Measurements from ENCODE around the gene TBC1D9. TPM values are rescaled to one million over a fixed set of nuclear protein-coding genes. Genes with fewer than 3 reads are reported as not detected.
"Not testable (repeated sequence)": the region's sequence is repeated elsewhere in the genome, so short reads cannot be mapped to it uniquely, and the experiment has no call there.

The TBC1D9 gene
- total RNA-seq, 2 experiments from 2014 or later: 0.04 TPM; not detected in 1

DNA sequence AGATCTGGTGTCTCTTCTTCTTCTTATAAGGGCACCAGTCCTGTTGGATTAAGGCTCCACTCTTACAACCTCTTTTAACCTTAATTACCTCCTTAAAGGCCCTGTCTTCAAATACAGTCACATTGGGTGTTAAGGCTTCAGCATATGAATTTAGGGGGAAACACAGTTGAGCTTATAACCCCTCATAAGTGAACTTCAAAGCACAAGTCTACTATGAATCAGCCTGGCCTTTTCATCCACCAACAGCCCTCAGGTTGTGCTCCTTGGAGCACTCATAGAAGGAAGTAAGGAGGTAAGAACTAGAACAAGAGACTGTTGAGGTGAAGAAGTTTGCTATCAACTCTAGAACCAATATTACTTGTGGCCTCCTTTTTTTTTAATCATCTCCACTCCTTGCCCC lies 18.8 kb upstream of the TBC1D9 start:
- ChIA-PET CTCF (no interaction called here), POLR2A (no interaction called here)
- no peaks in the 10 kb centered on the region for H3K36me3 Mint-ChIP-seq (ENCODE audit: low read depth)

DNA sequence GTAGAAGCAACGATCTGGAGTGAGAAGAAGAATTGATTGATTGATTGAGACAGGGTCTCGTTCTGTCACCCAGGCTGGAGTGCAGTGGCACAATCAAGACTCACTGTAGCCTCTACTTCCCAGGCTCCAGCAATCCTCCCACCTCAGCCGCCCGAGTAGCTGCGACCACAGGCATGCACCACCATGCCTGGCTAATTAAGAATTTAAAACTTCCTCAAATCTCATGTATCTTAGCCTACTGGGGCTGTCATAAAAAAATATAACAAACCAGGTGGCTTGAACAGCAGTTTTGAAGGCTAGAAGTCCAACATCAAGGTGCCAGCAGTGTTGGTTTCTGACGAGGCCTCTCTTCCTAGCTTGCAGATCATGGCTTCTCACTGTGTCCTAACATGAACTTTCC lies 18.3 kb upstream of the TBC1D9 start:
- POLR2A ChIA-PET: no interaction called here
- H3K36me3 Mint-ChIP-seq (ENCODE audit: low read depth): no peaks in the 10 kb centered on the region
- no peaks in the 10 kb centered on the region for H3K4me1 Mint-ChIP-seq
- no peak overlapping the region for H3K27ac Mint-ChIP-seq
- CTCF ChIA-PET: no interaction called here
- no peak overlapping the region for H3K4me3 Mint-ChIP-seq
- no peaks in the 10 kb centered on the region for H3K27me3 Mint-ChIP-seq
- no peak for DNase-seq
- no peaks in the 10 kb centered on the region for H3K9me3 Mint-ChIP-seq

More for the DNA sequence above, 18.8 kb upstream of the TBC1D9 start:
- H3K27me3 Mint-ChIP-seq: no peaks in the 10 kb centered on the region
- no peaks in the 10 kb centered on the region for H3K9me3 Mint-ChIP-seq
- no peak overlapping the region for H3K4me3 Mint-ChIP-seq
- no peaks in the 10 kb centered on the region for H3K4me1 Mint-ChIP-seq
- DNase-seq: no peak
- no peak overlapping the region for H3K27ac Mint-ChIP-seq

DNA sequence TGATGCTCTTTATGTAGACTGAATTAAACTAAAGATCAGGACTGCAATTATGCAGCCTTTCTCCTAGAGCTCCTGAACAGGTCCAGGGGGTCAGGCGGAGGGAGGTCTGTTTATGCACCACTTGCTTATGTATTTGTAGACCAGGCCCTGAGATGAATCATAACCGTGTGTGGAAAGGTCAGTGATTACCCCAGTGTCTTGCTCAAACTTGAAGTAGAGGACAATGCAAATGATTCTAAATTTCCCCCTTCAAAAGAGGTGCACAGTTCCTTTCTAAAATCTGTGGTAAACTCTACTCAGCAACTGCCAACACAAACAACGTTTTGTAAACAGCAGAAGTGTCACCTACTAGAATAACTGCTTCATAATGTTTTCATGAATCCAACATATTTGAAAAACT lies 13.0 kb upstream of the TBC1D9 start:
- no peaks in the 10 kb centered on the region for H3K36me3 Mint-ChIP-seq (ENCODE audit: low read depth)

DNA sequence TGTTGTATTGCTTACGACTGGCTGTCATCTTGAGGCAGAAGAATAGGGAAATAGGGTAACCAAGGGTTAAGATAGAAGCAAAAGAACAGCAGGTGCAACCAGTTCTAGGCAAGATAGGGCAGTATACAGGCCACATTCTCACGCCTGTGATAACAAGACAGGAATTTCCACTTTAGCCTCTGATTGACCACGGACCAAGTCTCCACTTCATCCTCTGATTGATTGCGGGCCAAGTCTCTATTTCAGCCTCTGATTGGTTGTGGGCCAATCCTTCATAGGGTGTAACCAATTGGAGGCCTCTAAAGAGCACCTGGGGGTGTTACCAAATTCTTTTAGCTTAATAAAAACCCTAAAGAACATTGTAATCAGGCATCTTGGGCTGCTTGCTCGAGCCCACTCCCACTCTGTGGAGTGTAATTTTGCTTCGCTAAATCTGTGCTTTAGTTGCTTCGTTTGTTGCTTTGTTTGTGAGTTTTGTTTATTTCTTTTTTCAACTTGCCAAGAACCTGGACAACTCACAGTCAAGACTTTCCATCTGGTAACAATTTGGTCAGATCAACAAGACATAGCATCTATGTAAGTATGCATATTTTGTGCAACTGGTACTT lies 8.7 kb upstream of the TBC1D9 start:
- Mint-ChIP-seq H3K36me3 (ENCODE audit: low read depth) (no peaks in the 10 kb centered on the region), H3K27ac (no peak overlapping the region), H3K27me3 (peaks cover 28% of the 10 kb centered on the region), H3K4me3 (no peak overlapping the region), H3K4me1 (no peaks in the 10 kb centered on the region), H3K9me3 (no peaks in the 10 kb centered on the region)
- POLR2A ChIA-PET: no interaction called here
- CTCF ChIA-PET: no interaction called here
- no peak for DNase-seq

More for the DNA sequence above, 13.0 kb upstream of the TBC1D9 start:
- Mint-ChIP-seq H3K27ac (no peak overlapping the region), H3K9me3 (no peaks in the 10 kb centered on the region), H3K4me1 (no peaks in the 10 kb centered on the region), H3K27me3 (peaks cover 19% of the 10 kb centered on the region), H3K4me3 (no peak overlapping the region)
- ChIA-PET CTCF (no interaction called here), POLR2A (no interaction called here)
- DNase-seq: no peak

DNA sequence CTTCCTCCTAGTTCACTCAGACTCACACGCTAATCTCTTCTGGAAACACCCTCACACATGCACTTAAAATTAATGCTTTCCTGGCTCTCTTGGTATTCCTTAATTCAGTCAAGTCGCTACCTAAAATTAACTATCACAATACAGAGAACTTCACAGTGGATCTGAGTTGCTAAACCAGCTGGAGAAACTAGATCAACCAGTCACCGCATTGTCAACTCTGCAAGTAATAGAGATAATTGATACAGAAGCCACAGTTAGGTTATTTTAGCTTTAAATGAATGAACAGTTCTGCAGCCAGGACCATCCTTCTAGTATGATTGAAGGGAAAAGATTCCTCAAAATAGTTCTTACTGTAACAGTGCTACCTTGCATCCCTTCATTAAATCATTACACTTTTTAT lies 6.0 kb upstream of the TBC1D9 start:
- Mint-ChIP-seq H3K27me3 (peaks cover 35% of the 10 kb centered on the region), H3K36me3 (ENCODE audit: low read depth) (no peaks in the 10 kb centered on the region), H3K4me3 (no peak overlapping the region), H3K27ac (no peak overlapping the region), H3K4me1 (peaks cover 2% of the 10 kb centered on the region), H3K9me3 (no peaks in the 10 kb centered on the region)
- no peak for DNase-seq
- CTCF ChIA-PET: no interaction called here
- POLR2A ChIA-PET: no interaction called here

DNA sequence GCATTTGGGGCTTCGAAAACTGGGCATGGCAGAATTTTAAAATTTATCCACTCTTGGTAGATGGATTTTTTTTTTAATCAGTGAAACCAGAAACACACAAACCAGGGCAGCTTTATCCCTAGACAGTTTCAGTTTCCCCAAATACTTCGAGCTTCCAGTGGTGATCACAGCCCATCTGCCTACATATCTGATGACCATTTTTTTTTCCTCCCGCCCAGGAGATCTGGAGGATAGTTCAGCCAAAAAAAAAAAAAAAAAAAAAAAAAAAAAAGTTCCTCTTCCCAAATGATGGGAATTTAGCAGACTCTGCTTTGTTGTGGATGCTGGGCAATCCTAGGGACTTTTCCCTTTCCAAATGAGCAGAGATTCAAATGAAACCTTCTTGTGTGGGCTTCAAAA lies 1.0 kb upstream of the TBC1D9 start:
- CTCF ChIA-PET: no interaction called here
- POLR2A ChIA-PET: no interaction called here
- DNase-seq: no peak
- Mint-ChIP-seq H3K4me1 (peaks cover 4% of the 10 kb centered on the region), H3K4me3 (no peak overlapping the region), H3K27me3 (peaks cover 48% of the 10 kb centered on the region), H3K9me3 (no peaks in the 10 kb centered on the region), H3K36me3 (ENCODE audit: low read depth) (no peaks in the 10 kb centered on the region), H3K27ac (no peak overlapping the region)

DNA sequence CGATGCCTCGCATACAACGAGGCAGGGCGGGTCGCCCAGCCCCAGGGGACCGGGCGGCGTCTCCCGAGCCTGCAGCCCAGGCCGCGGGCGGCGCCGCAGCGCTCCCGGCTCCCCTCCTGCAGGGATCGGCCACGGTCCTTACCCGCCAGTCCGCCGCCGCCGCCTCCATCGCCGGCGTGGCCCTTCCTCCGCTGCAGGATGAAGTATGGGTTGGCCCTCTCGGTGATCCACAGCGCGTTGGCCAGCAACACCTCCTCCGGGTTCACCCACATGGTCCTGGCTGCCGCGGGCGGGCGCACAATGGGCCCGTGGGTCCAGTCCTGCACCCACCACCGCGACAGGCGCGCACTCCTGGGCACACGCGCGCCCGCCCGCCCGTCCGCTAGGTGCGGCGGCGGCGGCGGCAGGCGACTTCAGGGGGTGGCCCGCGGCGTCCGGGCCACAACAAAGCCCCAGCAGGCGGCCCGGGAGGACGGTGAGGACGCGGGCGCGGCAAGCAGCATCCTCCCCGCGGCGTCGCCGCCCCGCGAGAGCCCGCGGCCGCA lies 339 bp downstream of the TBC1D9 start:
- Mint-ChIP-seq H3K9me3 (no peaks in the 10 kb centered on the region), H3K36me3 (ENCODE audit: low read depth) (no peaks in the 10 kb centered on the region), H3K4me1 (peaks cover 4% of the 10 kb centered on the region), H3K27ac (no peak overlapping the region), H3K4me3 (no peak overlapping the region), H3K27me3 (peaks cover 58% of the 10 kb centered on the region)
- DNase-seq: peak; percentile 8
- ChIA-PET CTCF (interaction anchor here (0.8 kb wide), 1 partner anchor 1781 kb away, joined by 3 read pairs; no protein-coding TSS in a partner anchor), POLR2A (no interaction called here)

DNA sequence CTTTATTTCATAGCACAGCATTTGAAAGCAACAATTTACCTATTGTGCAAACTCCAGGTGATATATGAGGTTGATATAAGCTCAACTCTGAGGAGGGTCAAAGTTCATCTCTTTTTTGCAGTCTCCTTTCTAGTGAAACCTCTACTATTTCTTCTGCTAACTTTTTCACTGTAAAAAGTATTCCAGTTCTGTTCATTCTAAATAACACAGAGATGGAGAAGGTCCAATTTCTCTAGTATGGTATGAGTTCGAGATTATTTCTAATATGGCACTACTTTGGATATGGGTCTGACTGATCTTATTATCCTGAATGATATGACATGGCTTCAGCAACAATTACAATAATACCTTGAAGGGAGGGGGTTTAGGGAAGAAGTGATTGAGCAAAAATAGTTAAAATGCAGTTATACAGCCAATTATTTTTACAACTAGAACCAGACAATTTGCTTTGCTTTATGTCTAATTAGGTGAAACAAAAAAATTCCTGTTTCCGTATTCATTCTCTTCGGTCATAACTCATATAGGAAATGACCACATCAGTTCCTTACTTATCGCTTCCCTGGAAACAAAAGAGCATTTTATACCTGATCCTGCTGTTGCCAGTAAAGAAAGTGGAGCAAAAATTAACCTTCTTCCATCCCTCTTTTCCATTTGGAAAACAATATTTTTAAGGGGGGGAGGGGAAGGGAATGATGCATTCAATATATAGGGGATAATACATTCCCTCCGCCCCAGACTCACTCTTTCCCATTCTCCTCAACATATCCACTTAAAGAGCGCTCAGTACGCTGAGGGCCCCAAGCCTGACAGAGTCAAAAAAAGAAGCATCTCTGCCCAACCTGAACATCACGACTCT lies 1.0 kb downstream of the TBC1D9 start:
- no peaks in the 10 kb centered on the region for H3K9me3 Mint-ChIP-seq
- no peak for DNase-seq
- H3K27me3 Mint-ChIP-seq: peaks cover 56% of the 10 kb centered on the region
- ChIA-PET POLR2A (no interaction called here), CTCF (no interaction called here)
- H3K36me3 Mint-ChIP-seq (ENCODE audit: low read depth): no peaks in the 10 kb centered on the region
- H3K4me1 Mint-ChIP-seq: peaks cover 4% of the 10 kb centered on the region
- no peak overlapping the region for H3K27ac Mint-ChIP-seq
- H3K4me3 Mint-ChIP-seq: no peak overlapping the region

DNA sequence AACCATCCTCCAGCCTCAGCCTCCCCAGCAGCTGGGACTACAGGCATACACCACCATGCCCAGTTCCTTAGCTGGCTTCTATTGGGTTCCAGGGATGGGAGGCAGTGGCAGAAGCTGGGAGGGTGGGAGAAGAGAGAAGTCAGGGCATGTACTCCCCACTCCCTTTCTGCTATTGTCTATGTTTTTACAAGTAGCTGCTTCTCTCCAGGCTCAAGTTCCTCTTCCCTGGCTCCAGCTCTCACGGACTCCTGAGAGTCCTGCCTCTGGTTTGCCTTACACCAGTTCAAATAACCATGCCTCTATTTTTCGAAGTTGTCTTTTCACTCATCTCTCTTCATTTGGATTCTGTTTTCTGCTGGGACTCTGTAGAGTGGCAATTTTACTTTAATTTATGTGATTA lies 2.9 kb downstream of the TBC1D9 start:
- Mint-ChIP-seq H3K4me1 (peaks cover 4% of the 10 kb centered on the region), H3K27ac (no peak overlapping the region), H3K4me3 (no peak overlapping the region), H3K36me3 (ENCODE audit: low read depth) (no peaks in the 10 kb centered on the region), H3K9me3 (no peaks in the 10 kb centered on the region), H3K27me3 (peaks cover 54% of the 10 kb centered on the region)
- ChIA-PET POLR2A (no interaction called here), CTCF (interaction anchor here (0.6 kb wide), 1 partner anchor 374 kb away, joined by 5 read pairs; no protein-coding TSS in a partner anchor)
- DNase-seq: no peak

DNA sequence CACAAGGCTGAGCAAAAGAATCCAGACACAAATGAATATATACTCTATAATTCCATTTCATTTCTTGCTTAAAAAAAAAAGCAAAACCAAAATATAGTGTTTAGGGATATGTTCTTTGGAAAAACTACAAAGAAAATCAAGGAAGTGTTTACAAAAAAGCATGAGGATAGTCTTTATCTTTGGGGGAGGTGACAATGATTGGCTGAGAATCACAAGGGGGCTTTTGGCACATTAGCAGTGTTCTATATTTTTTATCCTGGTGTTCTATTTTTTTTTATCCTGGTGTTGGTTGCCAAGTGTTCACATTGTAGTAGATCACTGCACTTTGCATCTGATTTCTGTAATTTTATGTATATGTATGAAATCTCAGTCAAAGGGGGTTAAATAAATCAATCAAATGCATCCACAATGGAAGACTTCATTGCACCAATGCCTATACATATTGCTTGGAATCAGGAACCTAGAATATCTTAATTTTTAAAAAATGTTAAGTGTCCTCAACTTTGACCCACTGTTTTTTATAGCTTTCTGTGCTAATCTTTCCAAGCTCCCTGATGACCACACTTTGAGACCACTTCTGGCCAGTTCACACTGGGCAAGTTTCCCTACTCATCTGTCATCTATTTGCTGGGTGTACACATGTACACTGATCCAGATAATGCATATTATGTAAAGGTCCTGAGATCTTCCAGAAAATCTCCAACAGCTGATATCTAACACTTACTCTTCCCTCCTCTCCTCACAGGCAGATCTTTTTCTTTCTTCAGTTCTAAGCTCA lies 3.7 kb downstream of the TBC1D9 start:
- DNase-seq: no peak
- peaks cover 49% of the 10 kb centered on the region for H3K27me3 Mint-ChIP-seq
- no peak overlapping the region for H3K4me3 Mint-ChIP-seq
- H3K36me3 Mint-ChIP-seq (ENCODE audit: low read depth): no peaks in the 10 kb centered on the region
- H3K27ac Mint-ChIP-seq: no peak overlapping the region
- no peaks in the 10 kb centered on the region for H3K9me3 Mint-ChIP-seq
- ChIA-PET CTCF (interaction anchor here (0.6 kb wide), 1 partner anchor 375 kb away, joined by 5 read pairs; no protein-coding TSS in a partner anchor), POLR2A (no interaction called here)
- peaks cover 2% of the 10 kb centered on the region for H3K4me1 Mint-ChIP-seq

DNA sequence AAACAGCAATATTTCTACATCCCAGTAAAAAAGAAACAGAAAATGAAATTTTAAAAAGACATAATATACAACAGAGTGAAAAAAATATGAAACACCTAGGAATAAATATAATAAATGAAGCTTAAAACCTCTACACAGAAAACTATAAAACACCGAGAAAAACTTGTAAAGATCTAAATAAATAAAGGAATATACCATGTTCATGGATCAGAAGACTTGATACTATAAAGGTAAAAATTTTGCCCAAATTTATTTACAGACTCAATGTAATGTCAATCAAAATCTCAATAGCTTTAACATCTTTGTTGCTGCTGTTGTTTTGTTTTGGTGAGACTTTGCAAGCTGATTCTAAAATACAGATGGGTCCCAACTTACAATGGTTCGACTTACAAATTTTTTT lies 5.7 kb downstream of the TBC1D9 start:
- ChIA-PET CTCF (interaction anchor here (0.5 kb wide), 1 partner anchor 408 kb away, joined by 5 read pairs; no protein-coding TSS in a partner anchor), POLR2A (no interaction called here)
- H3K9me3 Mint-ChIP-seq: no peaks in the 10 kb centered on the region
- DNase-seq: no peak
- H3K27ac Mint-ChIP-seq: no peak overlapping the region
- no peaks in the 10 kb centered on the region for H3K36me3 Mint-ChIP-seq (ENCODE audit: low read depth)
- no peaks in the 10 kb centered on the region for H3K4me1 Mint-ChIP-seq
- peaks cover 45% of the 10 kb centered on the region for H3K27me3 Mint-ChIP-seq
- no peak overlapping the region for H3K4me3 Mint-ChIP-seq

DNA sequence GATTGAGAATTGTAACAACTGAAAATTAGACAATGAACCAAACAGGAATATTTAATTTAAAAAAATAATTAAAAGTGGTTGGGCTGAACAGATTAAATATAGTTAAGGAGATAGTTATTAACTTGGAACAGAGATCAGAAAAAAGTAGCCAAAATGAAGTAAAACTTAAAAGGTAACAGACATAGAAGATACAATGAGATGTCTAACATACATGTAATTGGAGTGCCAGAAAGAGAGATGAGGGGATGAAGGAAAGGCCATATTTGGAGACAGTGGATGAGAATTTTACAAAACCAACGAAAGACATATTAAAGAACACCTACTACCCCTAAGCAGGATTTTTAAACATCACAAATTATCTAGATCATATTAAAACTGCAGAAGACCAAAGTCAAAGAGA lies 8.0 kb downstream of the TBC1D9 start:
- Mint-ChIP-seq H3K4me3 (no peak overlapping the region), H3K27ac (no peak overlapping the region)
- CTCF ChIA-PET: no interaction called here

DNA sequence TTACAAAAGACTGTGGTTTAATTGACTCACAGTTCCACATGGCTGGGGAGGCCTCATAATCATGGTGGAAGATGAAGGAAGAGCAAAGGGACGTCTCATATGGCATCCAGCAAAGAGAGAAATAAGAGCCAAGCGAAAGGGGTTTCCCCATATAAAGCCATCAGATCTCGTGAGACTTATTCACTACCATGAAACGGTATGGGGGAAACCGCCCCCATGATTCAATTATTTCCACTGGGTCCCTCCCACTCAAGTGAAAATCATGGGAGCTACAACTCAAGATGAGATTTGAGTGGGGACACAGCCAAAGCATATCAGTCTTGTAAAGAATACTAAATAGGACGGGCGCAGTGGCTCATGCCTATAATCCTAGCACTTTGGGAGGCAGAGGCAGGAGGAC lies 9.6 kb downstream of the TBC1D9 start:
- POLR2A ChIA-PET; H3K36me3 Mint-ChIP-seq (ENCODE audit: low read depth); H3K27ac Mint-ChIP-seq; H3K9me3 Mint-ChIP-seq; H3K4me1 Mint-ChIP-seq; CTCF ChIA-PET; DNase-seq; H3K4me3 Mint-ChIP-seq: not testable (repeated sequence)
- H3K27me3 Mint-ChIP-seq: peaks cover 15% of the 10 kb centered on the region

More for the DNA sequence above, 8.0 kb downstream of the TBC1D9 start:
- no peak for DNase-seq
- Mint-ChIP-seq H3K4me1 (no peaks in the 10 kb centered on the region), H3K9me3 (no peaks in the 10 kb centered on the region), H3K36me3 (ENCODE audit: low read depth) (no peaks in the 10 kb centered on the region), H3K27me3 (peaks cover 27% of the 10 kb centered on the region)
- POLR2A ChIA-PET: no interaction called here

All from activated CD4-positive, alpha-beta T cell treated with anti-CD3 and anti-CD28 coated beads, Interleukin-2, amount 10 ng/mL, durations not matched to agents 7 days and 5 days (primary cell).